HG02798 (cell line): ENCODE data around the gene KIF21B.
"Not testable (repeated sequence)": the region's sequence is repeated elsewhere in the genome, so short reads cannot be mapped to it uniquely, and the experiment has no call there.

Source experiments
- ATAC-seq: cut with Tn5 transposase; IDR thresholded peaks from one replicate; pipeline ENCODE4 v1.9.1; 2021; ENCODE audit warnings: mild to moderate bottlenecking; ENCODE audit not compliant: unreplicated experiment, poor library complexity

Gene KIF21B

GRCh38 chr1:200975458-200975857 is 48.1 kb downstream of the KIF21B start:
- no peak for ATAC-seq

GRCh38 chr1:200974711-200975110 is 48.8 kb downstream of the KIF21B start:
- ATAC-seq: no peak

DNA sequence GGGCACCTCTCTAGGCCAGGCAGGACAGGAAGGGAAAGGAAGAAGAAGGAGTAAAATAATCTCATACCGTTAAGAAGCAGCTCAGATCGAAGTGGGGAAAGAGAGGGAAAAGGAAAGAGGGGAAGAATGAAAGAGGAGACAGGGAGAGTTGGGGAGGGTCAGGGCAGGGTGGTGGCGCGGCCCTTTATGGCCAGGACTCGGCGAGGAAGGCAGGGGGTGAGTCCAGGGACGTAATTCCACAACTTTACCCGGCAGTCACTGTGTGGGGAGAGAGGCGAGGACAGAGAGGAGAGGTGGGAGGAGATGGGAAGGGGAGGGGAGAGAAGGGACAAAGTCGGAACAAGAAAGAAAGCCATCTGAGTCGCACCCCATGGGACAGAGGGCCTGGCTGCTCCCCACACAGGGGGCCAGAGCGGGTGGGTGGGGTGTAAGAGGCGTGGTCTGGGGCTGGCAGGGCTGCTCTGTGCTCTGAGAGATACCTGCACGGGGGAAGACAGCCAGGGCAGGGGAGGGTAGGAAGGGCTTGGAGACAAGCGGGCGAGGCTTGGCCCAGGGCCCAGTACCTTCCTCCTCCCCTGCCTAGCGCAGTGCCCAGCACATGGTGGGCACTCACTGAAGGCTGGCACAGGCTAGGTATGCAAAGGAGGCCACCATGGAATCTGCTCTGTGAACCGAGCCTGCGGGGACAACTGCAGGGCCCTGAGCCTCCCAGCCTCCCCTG is 49.4 kb downstream of the KIF21B start:
- ATAC-seq: no peak

GRCh38 chr1:200972985-200973742 is 50.4 kb downstream of the KIF21B start:
- ATAC-seq: no peak

DNA sequence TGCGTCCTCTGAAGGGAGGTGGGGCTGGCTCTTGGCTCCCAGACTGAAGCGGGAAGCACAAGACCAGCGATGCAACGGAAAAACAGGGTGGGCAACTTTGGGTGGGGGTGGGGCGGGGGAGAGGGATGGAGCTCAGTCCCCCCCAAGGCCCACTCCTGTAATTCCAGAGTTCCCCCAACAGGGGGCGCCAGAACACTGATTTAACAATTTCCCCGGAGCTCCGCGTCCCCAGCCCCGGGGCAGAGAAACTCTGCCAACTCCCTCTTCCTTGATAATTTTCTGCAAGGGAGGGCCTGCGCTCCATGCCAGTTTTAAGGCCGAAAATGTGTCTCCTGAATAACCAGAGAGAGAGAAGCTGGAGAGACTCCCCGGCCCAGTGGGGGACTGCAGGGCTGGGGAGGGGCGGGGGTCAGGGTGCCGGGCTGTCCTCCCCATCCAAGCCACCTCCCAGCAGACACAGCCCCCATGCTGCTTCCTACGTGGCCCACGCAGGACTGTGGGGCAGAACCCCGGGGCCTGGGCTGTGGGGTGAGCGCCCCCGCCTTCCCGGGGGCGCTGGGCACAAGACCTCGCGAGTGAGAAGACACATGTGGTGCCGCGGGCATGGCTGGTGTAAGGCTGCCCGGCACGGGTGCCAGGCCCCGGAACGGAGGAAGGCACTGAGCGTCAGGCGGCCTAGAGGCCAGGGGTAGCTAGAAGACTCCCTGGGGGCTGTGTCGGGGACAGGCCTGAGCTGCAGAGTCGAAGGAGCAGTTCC is 51.4 kb downstream of the KIF21B start:
- ATAC-seq: no peak

DNA sequence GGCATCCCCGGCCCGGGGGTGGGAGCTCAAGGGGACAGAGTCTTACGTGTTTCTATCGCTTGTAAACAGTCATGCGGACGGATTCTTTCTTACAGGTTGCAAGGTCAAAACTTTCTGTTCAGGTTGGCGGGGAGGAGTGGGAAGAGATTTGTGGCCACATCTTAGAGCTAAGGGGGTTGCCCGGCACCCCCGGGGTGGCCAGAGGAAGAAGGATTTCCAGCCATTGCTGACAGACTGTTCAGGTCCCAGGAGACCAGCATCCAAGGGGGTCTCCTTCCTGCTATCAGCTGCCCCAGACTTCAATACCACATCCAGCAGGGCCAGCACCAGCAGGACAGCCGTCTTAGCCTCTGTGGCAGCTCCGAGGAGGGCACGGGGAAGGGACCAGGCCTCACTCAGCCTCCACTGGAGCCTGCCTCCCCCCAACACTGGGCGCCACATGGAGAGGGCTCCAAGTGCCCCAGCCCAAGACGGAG is 52.0 kb downstream of the KIF21B start:
- ATAC-seq: no peak

DNA sequence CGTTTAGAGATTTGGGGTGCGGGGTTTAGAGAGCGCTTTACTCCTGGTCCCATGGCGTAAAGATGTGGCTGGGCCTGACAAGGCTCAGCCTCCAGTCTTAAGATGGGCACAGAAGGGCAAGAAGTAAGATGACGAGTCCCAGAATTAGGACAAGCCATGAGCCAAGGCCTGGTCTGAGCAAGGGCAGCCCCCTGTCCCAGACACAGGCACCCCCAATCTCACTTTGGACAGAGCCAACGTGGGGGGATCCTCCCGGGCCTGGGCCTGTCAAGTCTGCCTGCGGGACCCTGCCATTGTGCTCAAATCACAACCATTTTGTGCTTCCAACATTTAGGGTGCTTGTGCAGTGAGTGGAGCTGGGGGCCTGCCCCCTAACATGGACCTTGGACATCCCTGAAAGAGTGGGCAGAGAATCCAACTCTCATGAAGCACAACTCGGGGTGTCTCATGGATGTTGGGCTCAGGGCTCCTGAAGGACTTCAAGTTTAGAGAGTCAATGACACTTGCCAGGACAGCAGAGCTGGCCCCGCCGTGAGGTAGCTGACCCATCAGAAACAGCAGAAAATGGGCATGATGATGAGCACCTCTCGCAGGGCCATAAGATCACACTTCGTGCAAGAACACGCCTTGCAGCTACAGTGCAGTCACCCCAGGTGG is 52.6 kb downstream of the KIF21B start:
- peak; percentile 68 for ATAC-seq

DNA sequence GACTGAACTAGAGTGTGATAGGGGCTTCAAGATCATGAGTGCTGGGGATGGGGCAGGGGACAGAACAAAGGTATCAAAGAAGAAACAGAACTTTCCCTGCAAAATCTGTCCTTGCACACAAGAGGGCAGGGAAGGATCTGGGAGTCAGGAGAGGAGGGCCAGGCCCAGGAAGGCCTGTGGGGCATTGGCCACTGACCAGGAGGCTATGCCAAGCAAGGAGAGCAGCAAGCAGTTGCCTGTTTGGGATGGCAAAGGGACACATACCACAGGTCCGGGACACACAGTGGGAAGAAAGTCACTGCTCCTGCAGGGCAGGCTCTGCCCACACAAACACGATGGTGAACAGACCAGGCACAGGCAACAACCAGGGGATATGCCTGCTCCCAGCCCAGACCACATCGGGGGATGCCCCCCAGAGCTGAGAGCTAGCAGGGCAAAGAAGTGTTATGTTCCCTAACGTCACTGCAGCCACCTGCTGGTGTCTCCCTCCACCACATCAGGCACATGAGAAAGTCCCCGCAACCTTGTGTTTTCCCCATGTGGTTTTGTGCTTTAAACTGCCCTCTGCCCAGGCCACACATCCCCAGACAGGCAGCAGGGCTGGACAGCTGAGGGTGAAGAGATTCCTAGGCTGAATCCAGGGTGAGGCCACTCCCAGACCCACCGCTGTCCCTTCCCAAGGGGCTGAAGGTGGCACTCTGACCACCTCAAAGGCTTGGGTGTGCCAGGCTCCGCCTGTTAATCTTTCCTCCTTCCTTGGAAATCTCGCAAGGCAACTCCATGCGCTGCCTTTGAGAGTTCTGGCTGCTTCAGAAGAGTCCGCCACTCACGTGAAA is 53.6 kb downstream of the KIF21B start:
- ATAC-seq: peak; percentile 87

- ATAC-seq: no peak
These were observed 54.8 kb downstream of the KIF21B start for GRCh38 chr1:200968469-200969410.

- ATAC-seq: no peak
These were observed 55.6 kb downstream of the KIF21B start for GRCh38 chr1:200967693-200968468.

DNA sequence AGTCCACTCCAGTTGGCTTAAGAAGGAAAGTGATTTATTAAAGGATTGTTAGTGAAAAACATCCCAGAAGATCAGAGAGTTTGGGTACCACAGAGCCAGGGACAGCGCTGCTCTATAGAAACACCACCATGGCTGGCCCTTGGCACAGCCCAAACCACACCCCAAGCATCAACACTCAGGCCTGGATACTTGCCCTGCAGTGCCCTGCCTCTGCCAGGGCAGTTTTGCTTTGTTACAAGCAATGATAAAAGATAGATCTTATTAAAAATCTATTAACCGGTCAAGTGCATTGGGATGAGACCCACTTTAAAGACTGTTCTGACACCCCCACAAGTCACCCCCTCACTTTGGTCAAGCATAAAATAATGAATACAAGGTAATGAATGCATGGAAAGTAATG is 56.6 kb downstream of the KIF21B start:
- no peak for ATAC-seq

GRCh38 chr1:200965111-200965805 is 58.3 kb downstream of the KIF21B start:
- ATAC-seq: no peak

DNA sequence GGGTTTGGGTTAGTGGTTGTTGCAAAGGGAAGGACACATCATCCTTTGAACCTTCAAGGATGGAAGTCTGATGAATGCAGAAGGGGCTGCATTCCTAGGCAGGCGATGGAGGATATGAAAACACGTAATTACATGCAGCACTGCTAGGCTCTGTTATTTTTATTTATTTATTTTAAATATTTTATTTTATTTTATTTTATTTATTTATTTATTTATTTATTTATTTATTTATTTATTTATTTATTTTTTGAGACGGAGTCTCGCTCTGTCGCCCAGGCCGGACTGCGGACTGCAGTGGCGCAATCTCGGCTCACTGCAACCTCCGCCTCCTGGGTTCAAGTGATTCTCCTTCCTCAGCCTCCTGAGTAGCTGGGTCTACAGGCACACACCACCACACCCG is 59.6 kb downstream of the KIF21B start:
- not testable (repeated sequence) for ATAC-seq

DNA sequence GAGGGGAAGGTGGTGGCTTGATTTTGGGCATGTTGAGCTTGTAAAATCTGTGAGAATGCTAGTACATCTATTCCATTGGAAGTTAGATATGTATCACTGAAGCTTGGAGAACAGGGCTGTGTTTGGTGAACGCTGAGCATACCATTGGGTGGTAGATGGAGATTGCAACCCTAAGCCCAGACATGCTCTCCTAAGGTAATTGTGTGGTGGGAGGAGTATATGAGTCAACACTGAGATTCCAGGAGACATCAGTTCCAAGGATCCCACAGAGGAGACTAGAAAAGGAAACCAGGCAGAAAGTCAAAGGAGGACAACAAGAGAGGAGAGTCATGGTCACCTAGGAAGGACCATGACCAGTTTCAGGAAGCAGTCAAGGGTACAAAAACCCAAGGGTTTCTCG is 60.4 kb downstream of the KIF21B start:
- ATAC-seq: no peak

DNA sequence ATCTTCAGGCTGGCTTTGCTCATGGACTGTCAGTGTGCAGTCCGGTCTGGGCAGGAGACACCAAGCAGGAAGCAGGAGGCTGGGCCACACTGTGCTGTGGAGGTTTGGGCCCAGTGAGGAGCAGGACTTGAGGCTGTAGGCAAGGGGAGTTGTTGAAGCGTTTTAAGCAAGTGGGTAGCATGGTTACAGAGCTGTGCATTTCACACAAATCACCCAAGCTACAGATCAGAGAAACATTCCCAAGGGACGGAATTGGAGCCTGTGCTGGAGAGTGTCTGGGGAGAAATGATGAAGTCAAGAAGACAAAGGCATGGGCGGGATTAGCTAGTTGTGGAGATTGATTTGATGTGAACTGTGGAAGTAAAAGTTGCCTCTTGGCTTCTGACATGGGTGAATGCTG is 60.9 kb downstream of the KIF21B start:
- ATAC-seq: no peak

GRCh38 chr1:200962151-200962550 is 61.4 kb downstream of the KIF21B start:
- not testable (repeated sequence) for ATAC-seq

GRCh38 chr1:200960948-200961340 is 62.6 kb downstream of the KIF21B start:
- no peak for ATAC-seq
